T-helper 2 cell treated with Interferon-gamma antibody and Interleukin-4, amounts not matched to agents 5 μg/mL and 100 μg/mL, for 36 hours (primary cell): ENCODE measurements around the gene MYCBPAP.

Source experiments
- DNase-seq: peaks from one replicate; pipeline ENCODE4 v3.0.0; 2021; ENCODE audit warnings: low spot score
- H3K27ac Mint-ChIP-seq: one replicate; pipeline ENCODE4 v1.8.0; 2021; ENCODE audit warnings: mild to moderate bottlenecking, mixed read lengths
- H3K27me3 Mint-ChIP-seq: one replicate; pipeline ENCODE4 v1.8.0; 2021; ENCODE audit warnings: low read depth, mixed read lengths
- H3K36me3 Mint-ChIP-seq: one replicate; pipeline ENCODE4 v1.8.0; 2021; ENCODE audit warnings: low read depth, mixed read lengths
- H3K4me1 Mint-ChIP-seq: one replicate; pipeline ENCODE4 v1.8.0; 2021; ENCODE audit warnings: low read depth, mixed read lengths
- H3K4me3 Mint-ChIP-seq: one replicate; pipeline ENCODE4 v1.8.0; 2022; ENCODE audit warnings: mild to moderate bottlenecking, moderate library complexity, mixed read lengths
- H3K9me3 Mint-ChIP-seq: one replicate; pipeline ENCODE4 v1.8.0; 2021; ENCODE audit warnings: mixed read lengths

The MYCBPAP gene

GRCh38 chr17:50523208-50523607, 15.0 kb downstream of the MYCBPAP start:
- Mint-ChIP-seq H3K4me1 (no peaks in the 10 kb centered on the region), H3K36me3 (peaks cover 2% of the 10 kb centered on the region), H3K4me3 (no peak overlapping the region), H3K27me3 (no peaks in the 10 kb centered on the region), H3K9me3 (no peaks in the 10 kb centered on the region), H3K27ac (no peak overlapping the region)
- DNase-seq, result no peak

DNA sequence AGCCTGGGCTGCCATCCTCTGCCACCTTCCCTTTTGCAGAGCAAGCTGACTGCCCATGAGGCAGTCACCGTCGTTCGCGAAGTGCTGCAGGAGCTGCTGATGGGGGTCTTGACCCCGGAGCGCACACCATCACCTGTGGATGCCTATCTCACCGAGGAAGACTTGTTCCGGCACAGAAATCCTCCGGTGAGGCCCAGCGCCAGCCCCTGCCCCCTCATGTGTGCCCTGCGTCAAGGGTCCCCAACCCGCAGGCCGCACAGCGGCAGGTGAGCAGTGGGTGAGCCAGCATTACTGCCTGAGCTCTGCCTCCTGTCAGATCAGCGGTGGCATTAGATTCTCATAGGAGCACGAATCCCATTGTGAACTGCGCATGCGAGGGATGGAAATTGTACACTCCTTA, 16.6 kb downstream of the MYCBPAP start:
- Mint-ChIP-seq H3K27ac (no peak overlapping the region), H3K4me3 (no peak overlapping the region), H3K27me3 (peaks cover 10% of the 10 kb centered on the region), H3K36me3 (peaks cover 2% of the 10 kb centered on the region), H3K9me3 (no peaks in the 10 kb centered on the region), H3K4me1 (no peaks in the 10 kb centered on the region)
- DNase-seq, result no peak

GRCh38 chr17:50527155-50527762, 19.0 kb downstream of the MYCBPAP start:
- Mint-ChIP-seq H3K9me3 (no peaks in the 10 kb centered on the region), H3K4me1 (no peaks in the 10 kb centered on the region), H3K36me3 (peaks cover 2% of the 10 kb centered on the region), H3K4me3 (no peak overlapping the region), H3K27ac (no peak overlapping the region), H3K27me3 (peaks cover 27% of the 10 kb centered on the region)
- no peak for DNase-seq

GRCh38 chr17:50527949-50528474, 19.8 kb downstream of the MYCBPAP start:
- Mint-ChIP-seq H3K4me1 (no peaks in the 10 kb centered on the region), H3K27ac (no peak overlapping the region), H3K4me3 (no peak overlapping the region), H3K27me3 (peaks cover 35% of the 10 kb centered on the region), H3K9me3 (no peaks in the 10 kb centered on the region), H3K36me3 (no peaks in the 10 kb centered on the region)
- no peak for DNase-seq

- no peaks in the 10 kb centered on the region for H3K9me3 Mint-ChIP-seq
- H3K27ac Mint-ChIP-seq, result no peak overlapping the region
- DNase-seq, result no peak
- no peaks in the 10 kb centered on the region for H3K4me1 Mint-ChIP-seq
- peaks cover 52% of the 10 kb centered on the region for H3K27me3 Mint-ChIP-seq
- H3K36me3 Mint-ChIP-seq, result no peaks in the 10 kb centered on the region
- no peak overlapping the region for H3K4me3 Mint-ChIP-seq
Observed at GRCh38 chr17:50529849-50530248, 21.6 kb downstream of the MYCBPAP start.

DNA sequence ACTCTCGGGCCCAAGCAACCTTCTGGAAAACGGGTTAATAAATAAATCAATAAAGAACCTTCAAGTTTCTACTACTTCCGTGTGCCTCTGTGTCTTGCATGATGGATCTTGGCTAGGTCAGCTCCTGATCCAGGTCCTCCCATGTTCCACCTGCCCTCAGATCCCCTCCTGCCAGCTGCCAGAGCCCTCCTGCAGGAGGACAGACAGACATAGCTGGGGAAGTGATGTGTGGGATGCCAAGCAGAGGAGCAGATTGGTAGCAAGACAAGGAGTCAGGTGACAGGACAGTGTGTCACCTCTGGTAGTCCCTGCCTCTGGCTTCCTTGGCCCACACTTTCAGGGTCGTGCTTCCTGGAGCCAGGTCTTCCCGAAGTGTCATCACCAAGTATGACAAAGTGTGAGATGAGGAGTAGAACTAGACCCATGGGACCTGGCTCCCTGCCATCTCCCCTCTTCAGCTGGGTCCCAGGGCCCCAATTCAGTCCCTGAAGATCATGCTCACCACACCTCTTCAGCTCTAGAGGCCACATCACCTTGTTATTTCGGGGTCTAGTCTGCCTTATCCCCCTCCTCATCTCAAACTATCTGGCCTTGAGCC, 23.3 kb downstream of the MYCBPAP start:
- H3K36me3 Mint-ChIP-seq, result no peaks in the 10 kb centered on the region
- H3K27me3 Mint-ChIP-seq, result peaks cover 60% of the 10 kb centered on the region
- H3K4me3 Mint-ChIP-seq, result no peak overlapping the region
- no peak overlapping the region for H3K27ac Mint-ChIP-seq
- no peaks in the 10 kb centered on the region for H3K9me3 Mint-ChIP-seq
- DNase-seq, result no peak
- no peaks in the 10 kb centered on the region for H3K4me1 Mint-ChIP-seq

GRCh38 chr17:50532452-50533024, 24.3 kb downstream of the MYCBPAP start, which contains the start of gene EPN3:
TSS of gene EPN3 (plus strand) at chr17:50532735. CDS start at chr17:50536557, 3,822 bp downstream.
- Mint-ChIP-seq H3K4me3 (no peak within 1 kb of the TSS), H3K4me1 (no peaks in the 10 kb centered on the region), H3K9me3 (no peaks in the 10 kb centered on the region), H3K27ac (no peak within 1 kb of the TSS), H3K27me3 (peaks cover 60% of the 10 kb centered on the region), H3K36me3 (no peaks in the 10 kb centered on the region)
- no peak for DNase-seq

DNA sequence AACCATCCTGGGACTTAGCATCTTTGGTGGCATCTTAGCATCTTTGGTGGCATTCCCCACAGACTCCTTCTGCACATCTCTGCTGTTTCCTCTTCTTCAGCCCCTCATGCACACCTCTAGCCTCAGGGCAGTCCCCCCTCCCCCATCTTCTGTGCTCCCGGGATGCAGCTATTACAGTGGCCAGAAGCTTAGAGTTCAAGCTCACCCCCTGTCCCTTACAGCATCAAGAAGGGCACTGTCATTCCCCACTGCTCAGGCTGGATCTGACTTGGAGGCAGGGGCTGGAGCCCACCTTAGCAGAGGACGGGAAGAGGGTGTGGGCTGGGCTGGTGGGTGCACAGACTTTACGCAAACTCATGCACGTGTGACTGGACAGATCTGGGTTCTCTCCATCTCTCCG, 24.9 kb downstream of the MYCBPAP start:
- Mint-ChIP-seq H3K4me3 (no peak overlapping the region), H3K4me1 (no peaks in the 10 kb centered on the region), H3K36me3 (no peaks in the 10 kb centered on the region), H3K27ac (no peak overlapping the region), H3K27me3 (peaks cover 60% of the 10 kb centered on the region), H3K9me3 (no peaks in the 10 kb centered on the region)
- no peak for DNase-seq

DNA sequence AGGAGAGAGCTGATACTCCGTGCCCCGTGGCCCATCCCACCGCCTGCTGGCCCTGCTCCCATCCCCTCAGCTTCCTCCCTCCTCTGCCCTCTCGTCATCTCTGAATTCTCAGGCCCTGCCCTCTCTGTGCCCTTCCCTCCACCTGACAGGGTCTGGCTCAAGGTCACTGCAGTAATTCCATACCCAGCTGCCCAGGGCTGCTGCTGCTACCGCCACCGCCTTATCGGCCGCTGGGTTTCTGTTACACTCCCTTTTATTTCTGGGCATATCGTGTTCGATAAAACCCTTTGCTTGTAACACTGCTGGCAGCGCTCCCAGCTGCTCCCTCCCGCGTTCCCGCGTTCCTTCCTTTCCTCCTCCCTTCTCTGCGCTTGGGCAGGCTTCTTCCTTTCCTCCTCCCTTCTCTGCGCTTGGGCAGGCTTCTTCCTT, 25.5 kb downstream of the MYCBPAP start:
- Mint-ChIP-seq H3K9me3 (no peaks in the 10 kb centered on the region), H3K36me3 (no peaks in the 10 kb centered on the region), H3K27me3 (peaks cover 57% of the 10 kb centered on the region), H3K4me1 (no peaks in the 10 kb centered on the region), H3K27ac (no peak overlapping the region), H3K4me3 (no peak overlapping the region)
- no peak for DNase-seq

DNA sequence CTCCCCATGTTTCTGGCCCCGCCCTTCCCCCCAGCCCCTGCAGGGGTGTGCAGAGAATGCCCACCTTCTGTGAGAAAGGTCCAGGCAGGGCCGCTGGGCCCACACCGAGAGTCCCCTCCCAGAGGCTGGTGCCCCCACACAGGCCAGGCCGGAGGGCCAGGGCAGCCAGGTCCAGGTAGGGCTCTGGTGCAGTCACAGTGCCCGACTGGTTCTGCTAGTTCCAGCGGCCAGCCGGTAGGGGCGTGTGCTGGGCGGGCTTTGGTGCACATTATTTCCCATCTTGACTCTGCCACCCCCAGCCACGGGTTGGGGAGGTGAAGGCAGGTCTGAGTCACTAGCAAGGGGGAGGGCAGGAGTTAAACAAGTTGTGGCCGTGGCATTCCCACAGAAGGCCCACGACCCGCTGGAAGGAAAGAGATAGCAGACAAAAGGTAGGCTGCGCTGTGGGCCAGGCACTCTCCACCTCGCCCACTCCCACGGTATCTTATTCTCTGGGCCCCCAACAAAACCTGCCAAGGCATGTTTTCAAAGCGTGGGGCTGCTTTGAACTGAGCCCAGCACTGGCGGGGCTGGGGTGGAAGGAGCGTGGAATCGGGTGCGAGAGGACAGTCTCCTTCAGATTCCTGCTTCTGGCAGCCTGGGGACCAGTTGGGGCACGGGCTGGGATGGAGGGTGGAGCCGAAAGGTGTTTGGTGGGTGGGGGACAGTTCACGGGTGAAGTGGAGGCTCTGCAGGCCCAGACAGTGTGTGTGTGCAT, 26.2 kb downstream of the MYCBPAP start:
- peaks cover 54% of the 10 kb centered on the region for H3K27me3 Mint-ChIP-seq

GRCh38 chr17:50534979-50535326, 26.7 kb downstream of the MYCBPAP start:
- H3K27ac Mint-ChIP-seq, result no peak overlapping the region
- H3K27me3 Mint-ChIP-seq, result peaks cover 49% of the 10 kb centered on the region
- no peaks in the 10 kb centered on the region for H3K4me1 Mint-ChIP-seq

More for the DNA sequence above, 26.2 kb downstream of the MYCBPAP start:
- H3K4me3 Mint-ChIP-seq, result no peak overlapping the region
- H3K27ac Mint-ChIP-seq, result no peak overlapping the region
- H3K9me3 Mint-ChIP-seq, result no peaks in the 10 kb centered on the region
- H3K4me1 Mint-ChIP-seq, result no peaks in the 10 kb centered on the region
- no peak for DNase-seq
- H3K36me3 Mint-ChIP-seq, result no peaks in the 10 kb centered on the region

DNA sequence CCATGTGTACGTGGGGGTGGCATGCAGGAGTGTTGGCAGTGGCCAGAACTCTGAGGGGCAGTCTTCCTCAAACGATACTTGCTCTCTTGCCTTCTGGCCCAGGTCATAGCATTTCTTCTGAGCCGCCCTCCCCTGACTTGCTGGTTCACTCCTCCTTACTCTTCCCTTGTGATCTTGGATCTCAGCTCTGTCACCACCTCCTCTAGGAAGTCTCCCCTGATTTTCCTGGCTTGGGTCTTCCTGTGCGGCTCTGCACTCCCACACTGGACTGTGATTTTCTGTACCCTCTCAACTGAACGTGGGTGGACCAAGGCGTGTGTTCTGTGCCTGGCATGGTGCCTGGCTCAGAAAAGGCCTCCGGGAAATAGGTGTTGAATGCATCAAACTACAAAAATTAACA, 27.2 kb downstream of the MYCBPAP start:
- H3K4me3 Mint-ChIP-seq, result no peak overlapping the region
- no peak overlapping the region for H3K27ac Mint-ChIP-seq
- no peaks in the 10 kb centered on the region for H3K4me1 Mint-ChIP-seq
- H3K27me3 Mint-ChIP-seq, result peaks cover 49% of the 10 kb centered on the region
- no peaks in the 10 kb centered on the region for H3K9me3 Mint-ChIP-seq
- H3K36me3 Mint-ChIP-seq, result no peaks in the 10 kb centered on the region
- DNase-seq, result no peak

More at GRCh38 chr17:50534979-50535326, 26.7 kb downstream of the MYCBPAP start:
- no peaks in the 10 kb centered on the region for H3K9me3 Mint-ChIP-seq
- H3K36me3 Mint-ChIP-seq, result no peaks in the 10 kb centered on the region
- no peak for DNase-seq
- no peak overlapping the region for H3K4me3 Mint-ChIP-seq

DNA sequence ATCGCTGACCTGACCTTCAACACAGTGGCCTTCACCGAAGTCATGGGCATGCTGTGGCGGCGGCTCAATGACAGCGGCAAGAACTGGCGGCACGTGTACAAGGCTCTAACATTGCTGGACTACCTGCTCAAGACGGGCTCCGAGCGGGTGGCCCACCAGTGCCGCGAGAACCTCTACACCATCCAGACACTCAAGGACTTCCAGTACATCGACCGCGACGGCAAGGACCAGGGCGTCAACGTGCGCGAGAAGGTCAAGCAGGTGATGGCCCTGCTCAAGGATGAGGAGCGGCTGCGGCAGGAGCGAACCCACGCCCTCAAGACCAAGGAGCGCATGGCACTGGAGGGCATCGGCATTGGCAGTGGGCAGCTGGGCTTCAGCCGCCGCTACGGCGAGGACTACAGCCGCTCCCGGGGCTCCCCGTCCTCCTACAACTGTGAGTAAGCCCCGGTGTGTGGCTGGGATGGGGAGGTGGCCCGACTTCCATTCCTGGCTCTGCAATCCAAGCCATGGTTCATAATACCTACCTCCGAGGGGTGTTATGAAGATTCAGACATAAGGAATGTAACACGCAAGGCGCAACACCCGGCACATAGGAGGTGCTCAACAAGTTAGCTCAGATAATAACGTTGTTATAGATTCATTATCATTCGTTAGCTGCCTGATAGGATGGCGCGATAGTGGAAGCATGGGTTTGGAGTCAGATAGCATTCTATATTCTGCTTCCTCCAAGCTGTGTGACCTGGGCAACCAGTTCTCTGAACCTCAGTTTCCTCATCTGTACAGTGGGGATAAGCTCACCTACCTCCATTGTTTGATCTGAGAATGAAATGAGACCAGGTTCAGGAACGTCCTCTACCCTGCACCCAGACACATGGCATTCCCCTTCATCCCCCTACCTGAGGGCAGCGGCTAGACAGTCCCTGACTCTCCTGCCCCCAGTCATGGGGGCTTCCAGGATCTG, 28.7 kb downstream of the MYCBPAP start:
- Mint-ChIP-seq H3K36me3 (no peaks in the 10 kb centered on the region), H3K27me3 (peaks cover 36% of the 10 kb centered on the region), H3K4me1 (peaks cover 2% of the 10 kb centered on the region), H3K9me3 (no peaks in the 10 kb centered on the region), H3K4me3 (no peak overlapping the region), H3K27ac (no peak overlapping the region)
- no peak for DNase-seq
